ENCODE measurements around the gene MORC2. TPM values are rescaled to one million over a fixed set of nuclear protein-coding genes. Genes with fewer than 3 reads are reported as not detected.

MORC2 gene
- total and polyA plus RNA-seq, 10 of the 15 experiments (the other 5 are each of a cell fraction or from before 2014, with no cell fraction given), result 1.7 to 16.3 (median 9.0) TPM

DNA sequence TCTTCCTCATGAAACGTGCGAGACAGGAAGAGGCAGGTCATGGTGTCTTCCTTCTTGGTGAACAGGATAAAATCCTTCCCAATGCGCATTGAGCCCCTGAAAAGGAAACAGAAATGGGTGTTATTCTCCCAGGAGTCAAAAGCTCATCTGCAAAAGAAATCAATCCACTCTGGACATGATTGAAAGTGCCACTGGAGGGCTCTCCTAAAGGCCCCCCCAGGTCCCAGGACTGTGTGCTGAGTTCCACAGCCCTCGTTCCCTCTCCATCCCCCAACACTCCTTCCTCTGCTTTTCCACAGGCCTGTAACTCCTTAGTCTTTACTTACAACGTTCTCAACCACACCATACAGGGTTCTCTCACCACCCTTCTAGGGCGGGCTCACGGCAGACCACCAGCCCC lies 22.2 kb downstream of the MORC2 start (continued):
- TF ChIP-seq SUZ12 (IDR thresholded peaks at IDR 0.05; ENCODE audit: unreplicated experiment) (no peak), ATF7 (IDR thresholded peaks at IDR 0.05; ENCODE audit: low read depth) (no peak)

DNA sequence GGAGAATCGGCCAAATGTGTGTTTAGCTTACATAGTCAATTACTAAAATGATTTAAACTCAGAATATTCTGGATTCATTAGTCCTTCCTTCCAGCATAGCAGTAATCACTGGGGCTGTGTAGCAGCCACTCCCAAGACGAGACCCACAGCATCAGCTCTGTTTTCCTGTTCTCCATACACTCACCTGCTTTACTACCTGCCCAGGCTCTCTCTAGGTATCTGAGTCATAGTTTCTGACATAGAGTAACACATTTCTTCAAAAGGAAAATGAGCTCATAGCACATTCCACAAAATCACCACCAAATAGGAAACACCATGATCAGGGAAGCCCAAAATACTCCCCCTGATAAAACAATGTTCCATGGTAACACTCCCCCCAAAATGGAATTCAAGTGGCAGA lies 22.9 kb downstream of the MORC2 start:
- no peaks in the 10 kb centered on the region for H3K4me1 ChIP-seq (ENCODE audit: control insufficient read depth, insufficient read depth, low read length)
- H3K79me2 ChIP-seq (ENCODE audit: control insufficient read depth, insufficient read depth, low read length), result no peaks in the 10 kb centered on the region
- SMC1A ChIA-PET (ENCODE audit: uncharacterized antibody, unreplicated experiment), result interaction anchor here (0.7 to 1.5 kb wide), 4 partner anchors 23 to 191 kb away, joined by 3 to 5 read pairs (median 3); no protein-coding TSS in a partner anchor
- POLR2A ChIA-PET, result interaction anchor here (0.6 kb wide), 1 partner anchor 290 kb away, joined by 4 read pairs; no protein-coding TSS in a partner anchor
- no peak overlapping the region for H3K4me2 ChIP-seq (ENCODE audit: control insufficient read depth, insufficient read depth)
- BruUV-seq (replicated peaks), result no TSS peak
- RAD21 ChIA-PET (ENCODE audit: unreplicated experiment), result interaction anchor here (2.6 kb wide), 1 partner anchor 139 kb away, joined by 16 read pairs; no protein-coding TSS in a partner anchor
- H3K9me3 ChIP-seq (replicated peaks; ENCODE audit: control insufficient read depth, insufficient read depth, low read length), result no peaks in the 10 kb centered on the region
- no peaks in the 10 kb centered on the region for H4K20me1 ChIP-seq (ENCODE audit: control insufficient read depth, insufficient read depth)
- H3K4me3 ChIP-seq, result no peak overlapping the region
- CTCF ChIA-PET, result interaction anchor here (0.5 to 1.2 kb wide), 3 partner anchors 30 to 370 kb away, joined by 3 to 11 read pairs (median 3); no protein-coding TSS in a partner anchor
- FAIRE-seq (no peak), DNase-seq (ENCODE audit: low read depth, low spot score) (no peak), ATAC-seq (no peak)
- WGBS (ENCODE audit: insufficient coverage, insufficient replicate concordance, low lambda C conversion rate, missing lambda C conversion rate), result 98% methylated on average over 2 of the region's 2 CpGs
- no peak overlapping the region for H3K27ac ChIP-seq (ENCODE audit: control insufficient read depth, insufficient read depth)
- in situ Hi-C loops (cut with MboI), result no loop called here
- H2AFZ ChIP-seq (ENCODE audit: control insufficient read depth, low read depth, low read length), result no peak overlapping the region
- H3K36me3 ChIP-seq (ENCODE audit: control insufficient read depth in 2 of 2, insufficient read depth in 2 of 2, low read length in 1 of 2), result peaks cover 13 to 29% of the 10 kb centered on the region in 2 experiments
- TF ChIP-seq HDAC2 (IDR thresholded peaks at IDR 0.05) (no peak), JUND (IDR thresholded peaks at IDR 0.05; ENCODE audit: low read depth, low read length) (no peak), KAT2A (conservative IDR thresholded peaks at IDR 0.05; ENCODE audit: control insufficient read depth, low read depth, low read length) (no peak), LARP7 (IDR thresholded peaks at IDR 0.05) (no peak), RB1 (IDR thresholded peaks at IDR 0.05; ENCODE audit: borderline replicate concordance) (no peak), EZH2 (IDR thresholded peaks at IDR 0.05; ENCODE audit: borderline replicate concordance, control insufficient read depth, low read depth, low read length) (no peak), PML (IDR thresholded peaks at IDR 0.05; ENCODE audit: low read length) (no peak), SP1 (IDR thresholded peaks at IDR 0.05; ENCODE audit: low read depth, low read length) (no peak), HCFC1 (IDR thresholded peaks at IDR 0.05; ENCODE audit: low read length) (no peak), FOXM1 (IDR thresholded peaks at IDR 0.05; ENCODE audit: low read depth, low read length) (no peak), SMC3 (IDR thresholded peaks at IDR 0.05; ENCODE audit: borderline replicate concordance, low read length) (no peak)
- TF ChIP-seq, protein P1, sequence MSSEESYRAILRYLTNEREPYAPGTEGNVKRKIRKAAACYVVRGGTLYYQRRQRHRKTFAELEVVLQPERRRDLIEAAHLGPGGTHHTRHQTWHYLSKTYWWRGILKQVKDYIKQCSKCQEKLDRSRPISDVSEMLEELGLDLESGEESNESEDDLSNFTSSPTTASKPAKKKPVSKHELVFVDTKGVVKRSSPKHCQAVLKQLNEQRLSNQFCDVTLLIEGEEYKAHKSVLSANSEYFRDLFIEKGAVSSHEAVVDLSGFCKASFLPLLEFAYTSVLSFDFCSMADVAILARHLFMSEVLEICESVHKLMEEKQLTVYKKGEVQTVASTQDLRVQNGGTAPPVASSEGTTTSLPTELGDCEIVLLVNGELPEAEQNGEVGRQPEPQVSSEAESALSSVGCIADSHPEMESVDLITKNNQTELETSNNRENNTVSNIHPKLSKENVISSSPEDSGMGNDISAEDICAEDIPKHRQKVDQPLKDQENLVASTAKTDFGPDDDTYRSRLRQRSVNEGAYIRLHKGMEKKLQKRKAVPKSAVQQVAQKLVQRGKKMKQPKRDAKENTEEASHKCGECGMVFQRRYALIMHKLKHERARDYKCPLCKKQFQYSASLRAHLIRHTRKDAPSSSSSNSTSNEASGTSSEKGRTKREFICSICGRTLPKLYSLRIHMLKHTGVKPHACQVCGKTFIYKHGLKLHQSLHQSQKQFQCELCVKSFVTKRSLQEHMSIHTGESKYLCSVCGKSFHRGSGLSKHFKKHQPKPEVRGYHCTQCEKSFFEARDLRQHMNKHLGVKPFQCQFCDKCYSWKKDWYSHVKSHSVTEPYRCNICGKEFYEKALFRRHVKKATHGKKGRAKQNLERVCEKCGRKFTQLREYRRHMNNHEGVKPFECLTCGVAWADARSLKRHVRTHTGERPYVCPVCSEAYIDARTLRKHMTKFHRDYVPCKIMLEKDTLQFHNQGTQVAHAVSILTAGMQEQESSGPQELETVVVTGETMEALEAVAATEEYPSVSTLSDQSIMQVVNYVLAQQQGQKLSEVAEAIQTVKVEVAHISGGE (CRISPR knock-in tag; IDR thresholded peaks at IDR 0.05), result no peak
- TF ChIP-seq, protein P2, sequence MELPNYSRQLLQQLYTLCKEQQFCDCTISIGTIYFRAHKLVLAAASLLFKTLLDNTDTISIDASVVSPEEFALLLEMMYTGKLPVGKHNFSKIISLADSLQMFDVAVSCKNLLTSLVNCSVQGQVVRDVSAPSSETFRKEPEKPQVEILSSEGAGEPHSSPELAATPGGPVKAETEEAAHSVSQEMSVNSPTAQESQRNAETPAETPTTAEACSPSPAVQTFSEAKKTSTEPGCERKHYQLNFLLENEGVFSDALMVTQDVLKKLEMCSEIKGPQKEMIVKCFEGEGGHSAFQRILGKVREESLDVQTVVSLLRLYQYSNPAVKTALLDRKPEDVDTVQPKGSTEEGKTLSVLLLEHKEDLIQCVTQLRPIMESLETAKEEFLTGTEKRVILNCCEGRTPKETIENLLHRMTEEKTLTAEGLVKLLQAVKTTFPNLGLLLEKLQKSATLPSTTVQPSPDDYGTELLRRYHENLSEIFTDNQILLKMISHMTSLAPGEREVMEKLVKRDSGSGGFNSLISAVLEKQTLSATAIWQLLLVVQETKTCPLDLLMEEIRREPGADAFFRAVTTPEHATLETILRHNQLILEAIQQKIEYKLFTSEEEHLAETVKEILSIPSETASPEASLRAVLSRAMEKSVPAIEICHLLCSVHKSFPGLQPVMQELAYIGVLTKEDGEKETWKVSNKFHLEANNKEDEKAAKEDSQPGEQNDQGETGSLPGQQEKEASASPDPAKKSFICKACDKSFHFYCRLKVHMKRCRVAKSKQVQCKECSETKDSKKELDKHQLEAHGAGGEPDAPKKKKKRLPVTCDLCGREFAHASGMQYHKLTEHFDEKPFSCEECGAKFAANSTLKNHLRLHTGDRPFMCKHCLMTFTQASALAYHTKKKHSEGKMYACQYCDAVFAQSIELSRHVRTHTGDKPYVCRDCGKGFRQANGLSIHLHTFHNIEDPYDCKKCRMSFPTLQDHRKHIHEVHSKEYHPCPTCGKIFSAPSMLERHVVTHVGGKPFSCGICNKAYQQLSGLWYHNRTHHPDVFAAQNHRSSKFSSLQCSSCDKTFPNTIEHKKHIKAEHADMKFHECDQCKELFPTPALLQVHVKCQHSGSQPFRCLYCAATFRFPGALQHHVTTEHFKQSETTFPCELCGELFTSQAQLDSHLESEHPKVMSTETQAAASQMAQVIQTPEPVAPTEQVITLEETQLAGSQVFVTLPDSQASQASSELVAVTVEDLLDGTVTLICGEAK (IDR thresholded peaks at IDR 0.05; ENCODE audit: borderline replicate concordance), result no peak
- TF ChIP-seq, protein P3, sequence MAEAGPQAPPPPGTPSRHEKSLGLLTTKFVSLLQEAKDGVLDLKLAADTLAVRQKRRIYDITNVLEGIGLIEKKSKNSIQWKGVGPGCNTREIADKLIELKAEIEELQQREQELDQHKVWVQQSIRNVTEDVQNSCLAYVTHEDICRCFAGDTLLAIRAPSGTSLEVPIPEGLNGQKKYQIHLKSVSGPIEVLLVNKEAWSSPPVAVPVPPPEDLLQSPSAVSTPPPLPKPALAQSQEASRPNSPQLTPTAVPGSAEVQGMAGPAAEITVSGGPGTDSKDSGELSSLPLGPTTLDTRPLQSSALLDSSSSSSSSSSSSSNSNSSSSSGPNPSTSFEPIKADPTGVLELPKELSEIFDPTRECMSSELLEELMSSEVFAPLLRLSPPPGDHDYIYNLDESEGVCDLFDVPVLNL (IDR thresholded peaks at IDR 0.05; ENCODE audit: low read depth, low read length), result no peak
- intact Hi-C loops (cut with micrococcal nuclease; ENCODE audit: unreplicated experiment), result loop anchor here (10.0 kb wide), 1 partner anchor 289 kb away; no protein-coding TSS in a partner anchor
- H3K27me3 ChIP-seq (replicated peaks in 1 of 2; ENCODE audit: control insufficient read depth in 2 of 2, insufficient read depth in 2 of 2, low read length in 1 of 2), result no peaks in the 10 kb centered on the region
- H3K9ac ChIP-seq (ENCODE audit: control insufficient read depth, insufficient read depth, low read length), result no peak overlapping the region

Measured in GM12878 (cell line).